OCI-LY7 (cell line): ENCODE measurements around the gene UTP14A. TPM values are rescaled to one million over a fixed set of nuclear protein-coding genes. Genes with fewer than 3 reads are reported as not detected.
A peak's percentile ranks its signal among the peaks of the same experiment; 100 is the strongest.

ENCODE experiments used
- BruUV-seq: library from RNA; stranded (reverse); fragments of 400-500 nt; replicated peaks from 2 replicates; lab custom pipeline; 2021; lab: Mats Ljungman, UMichigan
- CTCF ChIA-PET: fragments of 300-600 bp; sonication (Branson Sonifier 250); formaldehyde crosslinking; loops from one replicate; lab custom pipeline; 2022; ENCODE audit warnings: antibody characterized with exemption; ENCODE audit not compliant: unreplicated experiment; lab: Charles Lee
- POLR2A ChIA-PET: fragments of 300-600 bp; sonication (Branson Sonifier 250); formaldehyde crosslinking; loops from one replicate; lab custom pipeline; 2022; ENCODE audit warnings: antibody characterized with exemption; lab: Charles Lee
- DNase-seq: peaks from one replicate; pipeline ENCODE4 v3.0.0-alpha.2; 2015; ENCODE audit warnings: low spot score
- H2AFZ ChIP-seq: fragments of 200-600 bp; sonication (generic), shearing (Covaris generic); 2 replicates; pipeline ENCODE4 v1.6.1; 2014; ENCODE audit warnings: mild to moderate bottlenecking, antibody characterized with exemption, low read length, moderate library complexity
- H3K27ac ChIP-seq: fragments of 200-600 bp; sonication (generic); 2 replicates; pipeline ENCODE4 v1.5.1; 2014; ENCODE audit warnings: mixed run types, low read depth, mild to moderate bottlenecking, moderate library complexity, low read length, inconsistent platforms; ENCODE audit not compliant: poor library complexity, severe bottlenecking
- H3K36me3 ChIP-seq: fragments of 200-600 bp; sonication (generic); 2 replicates; pipeline ENCODE4 v1.6.1; 2014; ENCODE audit warnings: mild to moderate bottlenecking, antibody characterized with exemption, low read length, moderate library complexity, mixed read lengths; ENCODE audit not compliant: insufficient read depth
- H3K4me1 ChIP-seq: fragments of 200-600 bp; sonication (generic); 2 replicates; pipeline ENCODE4 v1.5.1; 2014; ENCODE audit warnings: mild to moderate bottlenecking, low read length; ENCODE audit not compliant: insufficient read depth, poor library complexity, severe bottlenecking
- H3K4me2 ChIP-seq: fragments of 200-600 bp; sonication (generic); 2 replicates; pipeline ENCODE4 v1.6.1; 2014; ENCODE audit warnings: mild to moderate bottlenecking, low read length
- H3K4me3 ChIP-seq: fragments of 200-600 bp; sonication (generic); 2 replicates; pipeline ENCODE4 v1.5.1; 2014; ENCODE audit warnings: mild to moderate bottlenecking, low read depth, low read length; ENCODE audit not compliant: poor library complexity, severe bottlenecking
- H3K79me2 ChIP-seq: fragments of 200-600 bp; sonication (generic); 2 replicates; pipeline ENCODE4 v1.6.1; 2016; ENCODE audit warnings: low read depth, mild to moderate bottlenecking, low read length, moderate library complexity, mixed read lengths; ENCODE audit not compliant: insufficient read depth
- H3K9me2 ChIP-seq: fragments of 200-600 bp; sonication (generic); 2 replicates; pipeline ENCODE4 v1.6.1; 2016; ENCODE audit warnings: mild to moderate bottlenecking, low read length, mixed read lengths; ENCODE audit not compliant: insufficient read depth
- H3K9me3 ChIP-seq: fragments of 200-600 bp; sonication (generic); 2 replicates; pipeline ENCODE4 v1.6.1; 2014; ENCODE audit warnings: mild to moderate bottlenecking, mixed run types, low read length, mixed read lengths
- H4K20me1 ChIP-seq: fragments of 200-600 bp; sonication (generic); 2 replicates; pipeline ENCODE4 v1.6.1; 2014; ENCODE audit warnings: mild to moderate bottlenecking, antibody characterized with exemption, low read length, moderate library complexity, mixed read lengths; ENCODE audit not compliant: insufficient read depth
- EZH2phosphoT487 ChIP-seq: fragments of 200-600 bp; sonication (generic); IDR thresholded peaks from 2 replicates; pipeline ENCODE4 v1.6.1; 2018; ENCODE audit warnings: low read depth, borderline replicate concordance, mild to moderate bottlenecking, mixed run types, antibody characterized with exemption, low read length, moderate library complexity, mixed read lengths
- intact Hi-C: fragments of 100-400 bp; cut with micrococcal nuclease; formaldehyde crosslinking; loops from one replicate; pipeline ENCODE4 v1.10.0; 2022; ENCODE audit not compliant: unreplicated experiment
- total RNA-seq, 2 experiments: library from RNA; depleted of rRNA in 1 of 2; stranded (reverse); fragments of >200 nt in 1 of 2; shearing (Covaris generic) in 1 of 2; gene quantifications; 2 replicates each; pipeline ENCODE4 v1.2.3, GENCODE V29; 2014 to 2022
- TF ChIP-seq, protein P1 (sequence below): fragments of 200-600 bp; sonication (generic); conservative IDR thresholded peaks from 2 replicates; pipeline ENCODE4 v1.5.1; 2014; ENCODE audit warnings: mild to moderate bottlenecking, antibody characterized with exemption, low read length, moderate library complexity, mixed read lengths

Gene UTP14A
- total RNA-seq, 2 experiments from 2014 or later: 21.9 to 29.5 TPM

DNA sequence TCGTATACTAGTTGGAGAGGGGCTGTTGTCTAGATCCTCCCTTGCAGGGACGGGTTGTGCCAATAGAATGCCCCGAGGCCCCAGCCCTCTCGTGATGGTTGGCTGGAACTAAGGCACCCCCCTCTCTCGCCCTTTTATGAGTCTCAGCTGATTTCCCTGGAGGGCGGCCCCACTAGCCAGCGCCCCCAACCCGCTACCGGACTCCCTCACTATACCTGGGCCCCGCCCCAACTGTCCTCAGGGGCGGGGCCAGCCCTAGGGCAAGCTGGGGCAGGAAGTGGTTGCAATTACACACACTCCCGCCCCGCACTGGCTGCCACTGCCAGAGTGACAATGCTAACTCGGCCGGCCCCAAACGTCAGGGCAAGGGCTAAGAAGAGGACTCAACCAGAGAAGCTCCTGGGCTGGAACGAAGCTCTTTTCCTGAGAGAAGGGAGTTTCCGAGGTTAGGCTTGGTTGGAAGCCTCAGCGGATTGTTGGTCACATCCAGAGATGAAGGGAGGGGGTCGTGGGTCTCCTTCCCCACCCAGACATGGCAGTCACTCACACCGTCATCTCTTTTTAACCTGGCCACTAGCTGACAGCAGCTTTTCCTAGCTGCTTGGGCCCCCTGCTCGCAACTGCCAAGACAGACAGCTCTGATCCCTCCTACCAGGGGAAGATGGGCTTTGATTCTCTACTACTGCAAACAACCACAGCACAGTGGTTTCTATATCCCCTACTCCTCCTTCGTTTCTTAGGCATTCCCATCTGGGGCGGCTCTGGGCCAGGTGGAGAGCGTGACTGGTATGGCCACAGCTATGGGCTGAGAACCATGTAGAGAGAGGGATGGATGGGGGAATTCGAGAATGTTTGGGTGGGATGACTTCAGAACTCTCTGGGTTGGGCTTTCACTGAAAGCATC lies 55.5 kb downstream of the UTP14A start:
- Histone ChIP-seq H4K20me1 (no peaks in the 10 kb centered on the region), H3K79me2 (no peaks in the 10 kb centered on the region), H3K4me1 (peaks cover 44% of the 10 kb centered on the region), H2AFZ (peak overlapping the region; percentile 84), H3K9me3 (no peaks in the 10 kb centered on the region), H3K36me3 (no peaks in the 10 kb centered on the region), H3K27ac (peak overlapping the region; percentile 75), H3K4me2 (peak overlapping the region; percentile 95), H3K4me3 (peak overlapping the region; percentile 66), H3K9me2 (no peaks in the 10 kb centered on the region)
- CTCF ChIA-PET: no interaction called here
- POLR2A ChIA-PET: interaction anchor here (0.5 to 1.4 kb wide), 10 partner anchors 8 to 160 kb away, joined by 3 to 6 read pairs (median 4); no protein-coding TSS in a partner anchor
- no peak for TF ChIP-seq EZH2phosphoT487
- TF ChIP-seq, protein P1, sequence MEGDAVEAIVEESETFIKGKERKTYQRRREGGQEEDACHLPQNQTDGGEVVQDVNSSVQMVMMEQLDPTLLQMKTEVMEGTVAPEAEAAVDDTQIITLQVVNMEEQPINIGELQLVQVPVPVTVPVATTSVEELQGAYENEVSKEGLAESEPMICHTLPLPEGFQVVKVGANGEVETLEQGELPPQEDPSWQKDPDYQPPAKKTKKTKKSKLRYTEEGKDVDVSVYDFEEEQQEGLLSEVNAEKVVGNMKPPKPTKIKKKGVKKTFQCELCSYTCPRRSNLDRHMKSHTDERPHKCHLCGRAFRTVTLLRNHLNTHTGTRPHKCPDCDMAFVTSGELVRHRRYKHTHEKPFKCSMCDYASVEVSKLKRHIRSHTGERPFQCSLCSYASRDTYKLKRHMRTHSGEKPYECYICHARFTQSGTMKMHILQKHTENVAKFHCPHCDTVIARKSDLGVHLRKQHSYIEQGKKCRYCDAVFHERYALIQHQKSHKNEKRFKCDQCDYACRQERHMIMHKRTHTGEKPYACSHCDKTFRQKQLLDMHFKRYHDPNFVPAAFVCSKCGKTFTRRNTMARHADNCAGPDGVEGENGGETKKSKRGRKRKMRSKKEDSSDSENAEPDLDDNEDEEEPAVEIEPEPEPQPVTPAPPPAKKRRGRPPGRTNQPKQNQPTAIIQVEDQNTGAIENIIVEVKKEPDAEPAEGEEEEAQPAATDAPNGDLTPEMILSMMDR: no peak
- DNase-seq: peak; percentile 88
- BruUV-seq: TSS peak; percentile 87
- intact Hi-C loops: no loop called here

DNA sequence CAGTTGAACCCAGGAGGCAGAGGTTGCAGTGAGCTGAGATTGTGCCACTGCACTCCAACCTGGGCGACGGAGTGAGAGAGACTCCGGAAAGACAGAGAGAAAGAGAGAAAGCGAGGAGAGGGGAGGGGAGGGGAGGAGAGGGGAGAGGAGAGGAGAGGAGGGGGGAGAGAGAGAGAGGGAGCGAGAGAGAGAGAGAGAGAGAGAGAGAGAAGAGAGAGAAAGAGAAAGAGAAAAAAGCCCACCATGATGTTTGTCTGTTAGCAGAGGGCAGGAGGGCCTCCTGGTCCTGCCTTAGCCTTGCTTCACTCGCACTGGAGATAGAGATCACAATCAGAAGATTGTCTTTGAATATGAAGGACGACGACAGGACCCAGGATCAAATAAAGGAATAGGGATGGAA lies 57.8 kb downstream of the UTP14A start:
- no peak overlapping the region for H3K4me2 ChIP-seq
- intact Hi-C loops: no loop called here
- POLR2A ChIA-PET: no interaction called here
- H4K20me1 ChIP-seq: no peaks in the 10 kb centered on the region
- CTCF ChIA-PET: no interaction called here
- H3K27ac ChIP-seq: no peak overlapping the region
- H3K9me2 ChIP-seq: no peaks in the 10 kb centered on the region
- no peak overlapping the region for H3K4me3 ChIP-seq
- no TSS peak for BruUV-seq
- H3K9me3 ChIP-seq: no peaks in the 10 kb centered on the region
- no peak for DNase-seq
- no peak overlapping the region for H2AFZ ChIP-seq
- peaks cover 27% of the 10 kb centered on the region for H3K4me1 ChIP-seq
- no peaks in the 10 kb centered on the region for H3K79me2 ChIP-seq
- no peaks in the 10 kb centered on the region for H3K36me3 ChIP-seq
- no peak for TF ChIP-seq EZH2phosphoT487

DNA sequence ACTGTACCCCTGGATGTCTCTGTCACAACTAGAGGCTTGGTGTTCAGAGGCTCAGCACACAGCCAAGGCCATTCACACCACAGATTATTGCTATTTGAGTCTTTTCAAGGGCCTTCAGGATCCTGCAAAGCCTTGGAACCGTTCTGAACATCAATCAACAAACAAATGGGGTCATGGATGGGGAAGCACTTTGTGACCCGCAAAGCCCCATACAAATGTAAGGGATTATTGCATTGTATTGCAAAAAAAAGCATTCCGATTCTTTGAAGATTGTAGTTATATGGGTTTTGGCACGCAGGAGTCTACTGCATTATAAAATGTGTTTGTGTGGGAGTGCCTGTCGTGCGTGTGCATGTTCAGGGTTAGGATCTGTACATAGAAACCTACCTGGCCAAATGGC lies 59.2 kb downstream of the UTP14A start:
- Histone ChIP-seq H3K9me3 (no peaks in the 10 kb centered on the region), H3K4me2 (no peak overlapping the region), H3K27ac (no peak overlapping the region), H3K9me2 (no peaks in the 10 kb centered on the region), H2AFZ (no peak overlapping the region), H4K20me1 (no peaks in the 10 kb centered on the region), H3K36me3 (no peaks in the 10 kb centered on the region), H3K4me1 (peaks cover 13% of the 10 kb centered on the region), H3K79me2 (no peaks in the 10 kb centered on the region), H3K4me3 (no peak overlapping the region)
- no peak for DNase-seq
- ChIA-PET CTCF (no interaction called here), POLR2A (no interaction called here)
- BruUV-seq: no TSS peak
- intact Hi-C loops: no loop called here
- no peak for TF ChIP-seq EZH2phosphoT487
- TF ChIP-seq, protein P1: no peak
